Measurements from ENCODE around the gene SH2D1B.

GRCh38 chr1:162456323-162456722 lies 44.4 kb upstream of the SH2D1B start:
- TF ChIP-seq EZH2 (IDR thresholded peaks at IDR 0.05; ENCODE audit: borderline replicate concordance, low read depth, low read length, severe bottlenecking) (no peak), JUN (IDR thresholded peaks at IDR 0.05; ENCODE audit: borderline replicate concordance, insufficient read depth, insufficient read length, low read depth) (no peak), CTCF (IDR thresholded peaks at IDR 0.05; ENCODE audit: extremely low read depth in 1 of 2, insufficient read depth in 1 of 2, low read depth in 1 of 2, low read length in 2 of 2) (no peak), POLR2A (IDR thresholded peaks at IDR 0.05; ENCODE audit: low read depth, low read length) (no peak)
- TF ChIP-seq, protein P1, sequence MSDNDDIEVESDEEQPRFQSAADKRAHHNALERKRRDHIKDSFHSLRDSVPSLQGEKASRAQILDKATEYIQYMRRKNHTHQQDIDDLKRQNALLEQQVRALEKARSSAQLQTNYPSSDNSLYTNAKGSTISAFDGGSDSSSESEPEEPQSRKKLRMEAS (IDR thresholded peaks at IDR 0.05; ENCODE audit: insufficient read depth, insufficient read length): no peak
